ENCODE measurements around the gene FLVCR2. TPM values are rescaled to one million over a fixed set of nuclear protein-coding genes. Genes with fewer than 3 reads are reported as not detected.

The FLVCR2 gene
- total RNA-seq, 4 donors from 2014 or later: 5.1 to 65.5 (median 14.5) TPM

DNA sequence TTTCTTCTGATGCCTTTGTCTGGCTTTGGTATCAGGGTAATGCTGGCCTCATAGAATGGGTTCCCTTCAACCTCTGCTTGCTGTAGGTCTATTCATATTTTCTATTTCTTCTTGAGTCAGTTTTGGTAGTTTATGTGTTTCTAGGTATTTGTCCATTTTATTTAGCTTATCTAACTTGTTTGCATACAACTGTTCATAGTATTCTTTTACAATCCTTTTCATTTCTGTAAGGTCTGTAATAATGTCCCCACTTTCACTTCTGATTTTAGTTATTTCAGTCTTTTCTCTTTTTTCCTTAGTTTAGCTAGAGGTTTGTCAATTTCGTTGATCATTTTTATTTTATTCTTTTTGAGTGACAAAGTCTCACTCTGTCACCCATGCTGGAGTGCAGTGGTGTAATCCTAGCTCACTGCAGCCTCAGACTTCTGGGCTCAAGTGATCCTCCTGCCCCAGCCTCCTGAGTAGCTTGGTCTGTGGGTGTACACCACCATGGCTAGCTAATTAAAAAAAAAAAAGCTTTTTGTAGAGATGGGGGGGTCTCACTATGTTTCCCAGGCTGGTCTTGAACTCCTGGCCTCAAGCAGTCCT, 94.3 kb downstream of the FLVCR2 start:
- no peak overlapping the region for H3K4me3 ChIP-seq
- H3K27me3 ChIP-seq: no peaks in the 10 kb centered on the region
- TF ChIP-seq, protein P1, sequence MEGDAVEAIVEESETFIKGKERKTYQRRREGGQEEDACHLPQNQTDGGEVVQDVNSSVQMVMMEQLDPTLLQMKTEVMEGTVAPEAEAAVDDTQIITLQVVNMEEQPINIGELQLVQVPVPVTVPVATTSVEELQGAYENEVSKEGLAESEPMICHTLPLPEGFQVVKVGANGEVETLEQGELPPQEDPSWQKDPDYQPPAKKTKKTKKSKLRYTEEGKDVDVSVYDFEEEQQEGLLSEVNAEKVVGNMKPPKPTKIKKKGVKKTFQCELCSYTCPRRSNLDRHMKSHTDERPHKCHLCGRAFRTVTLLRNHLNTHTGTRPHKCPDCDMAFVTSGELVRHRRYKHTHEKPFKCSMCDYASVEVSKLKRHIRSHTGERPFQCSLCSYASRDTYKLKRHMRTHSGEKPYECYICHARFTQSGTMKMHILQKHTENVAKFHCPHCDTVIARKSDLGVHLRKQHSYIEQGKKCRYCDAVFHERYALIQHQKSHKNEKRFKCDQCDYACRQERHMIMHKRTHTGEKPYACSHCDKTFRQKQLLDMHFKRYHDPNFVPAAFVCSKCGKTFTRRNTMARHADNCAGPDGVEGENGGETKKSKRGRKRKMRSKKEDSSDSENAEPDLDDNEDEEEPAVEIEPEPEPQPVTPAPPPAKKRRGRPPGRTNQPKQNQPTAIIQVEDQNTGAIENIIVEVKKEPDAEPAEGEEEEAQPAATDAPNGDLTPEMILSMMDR (IDR thresholded peaks at IDR 0.05 in 4 of 5, conservative IDR thresholded peaks at IDR 0.05 in 1 of 5): no peak
- no peak for TF ChIP-seq POLR2A (IDR thresholded peaks at IDR 0.05)
- H3K4me1 ChIP-seq: no peaks in the 10 kb centered on the region
- peaks cover 5 to 17% of the 10 kb centered on the region in 2 donors for H3K36me3 ChIP-seq
- in situ Hi-C loops (cut with MboI; ENCODE audit: low sequenced_read_pairs in 4 of 4) (no loop called here), intact Hi-C loops (cut with DNase I; ENCODE audit: low total_unique reads) (no loop called here)
- no peak overlapping the region for H3K27ac ChIP-seq
- no peaks in the 10 kb centered on the region for H3K9me3 ChIP-seq
- ATAC-seq (no peak), DNase-seq (no peak)

DNA sequence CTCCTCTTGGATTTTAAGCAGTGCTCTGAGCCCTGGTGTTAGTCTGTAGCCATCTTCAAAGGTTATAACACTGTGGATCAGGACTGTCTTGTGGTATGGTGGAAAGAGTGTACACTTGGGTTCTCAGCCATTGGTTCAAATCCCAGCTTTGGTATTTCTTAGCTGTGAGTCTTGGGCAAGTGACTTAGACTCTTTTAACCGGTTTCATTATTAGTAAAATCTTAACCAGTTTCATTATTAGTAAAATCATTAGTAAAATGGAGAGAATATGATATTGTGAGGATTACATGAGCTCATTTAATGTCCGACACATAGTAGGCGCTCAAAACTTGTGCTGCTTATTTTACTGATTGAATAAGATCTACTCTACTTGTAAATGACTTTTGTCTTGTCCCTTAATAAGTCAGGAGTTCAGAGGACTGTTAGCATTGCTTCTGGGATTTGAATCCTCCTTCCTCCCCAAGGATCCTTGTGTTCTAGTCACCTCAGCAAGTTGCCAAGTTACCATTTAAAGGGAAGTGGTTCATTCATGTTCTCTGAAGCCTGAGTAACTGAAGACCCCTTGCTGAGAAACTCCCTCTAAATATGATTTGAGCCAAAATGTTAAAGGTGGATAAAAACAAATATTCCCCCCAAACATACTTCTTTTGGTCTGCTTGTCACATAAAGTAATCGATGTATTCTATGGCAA, 95.1 kb downstream of the FLVCR2 start:
- H3K27me3 ChIP-seq: no peaks in the 10 kb centered on the region
- H3K4me3 ChIP-seq: no peak overlapping the region
- no peak overlapping the region for H3K27ac ChIP-seq
- TF ChIP-seq, protein P1 (IDR thresholded peaks at IDR 0.05 in 4 of 5, conservative IDR thresholded peaks at IDR 0.05 in 1 of 5): no peak
- no peak for TF ChIP-seq POLR2A (IDR thresholded peaks at IDR 0.05)
- in situ Hi-C loops (cut with MboI; ENCODE audit: low sequenced_read_pairs in 4 of 4) (no loop called here), intact Hi-C loops (cut with DNase I; ENCODE audit: low total_unique reads) (no loop called here)
- DNase-seq (no peak), ATAC-seq (no peak)
- no peaks in the 10 kb centered on the region for H3K4me1 ChIP-seq
- H3K9me3 ChIP-seq: no peaks in the 10 kb centered on the region
- H3K36me3 ChIP-seq: peaks cover 5 to 17% of the 10 kb centered on the region in 2 donors

DNA sequence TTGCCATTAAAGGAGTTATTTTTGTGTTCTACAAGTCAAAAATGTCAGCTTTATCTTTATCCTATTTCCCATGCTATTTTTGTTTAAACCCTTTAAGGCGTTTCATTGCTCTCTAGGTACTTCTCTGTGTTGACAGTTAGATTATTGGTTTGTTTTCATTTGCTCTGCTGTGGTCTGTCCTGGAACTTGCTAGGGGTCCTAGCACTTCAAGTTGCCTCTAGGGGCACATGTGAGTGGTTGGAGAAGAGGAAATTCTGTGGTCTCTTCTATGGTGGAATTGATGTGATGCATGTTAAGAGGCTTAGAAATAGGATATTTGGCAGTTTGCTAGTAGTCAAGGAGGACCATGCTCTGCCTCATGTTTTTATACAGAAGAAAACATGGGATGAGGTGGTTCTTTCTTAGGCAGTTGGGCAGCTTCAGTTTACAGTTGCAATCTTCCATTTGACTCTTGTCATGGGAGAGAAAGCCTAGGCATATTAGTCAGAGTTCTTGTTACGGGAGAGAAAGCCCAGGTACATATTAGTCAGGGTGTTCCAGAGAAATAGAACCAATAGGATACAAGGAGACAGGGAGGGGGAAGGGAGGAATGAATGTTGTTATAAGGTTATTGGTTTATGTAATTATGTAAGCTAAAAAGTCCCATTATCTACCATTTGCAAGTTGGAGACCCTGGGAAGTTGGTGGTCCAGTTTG, 97.0 kb downstream of the FLVCR2 start:
- ATAC-seq (no peak), DNase-seq (no peak)
- intact Hi-C loops (cut with DNase I; ENCODE audit: low total_unique reads) (no loop called here), in situ Hi-C loops (cut with MboI; ENCODE audit: low sequenced_read_pairs in 4 of 4) (no loop called here)
- Histone ChIP-seq H3K36me3 (peaks cover 0 to 2% of the 10 kb centered on the region in 2 donors), H3K9me3 (no peaks in the 10 kb centered on the region), H3K4me3 (no peak overlapping the region), H3K27me3 (no peaks in the 10 kb centered on the region), H3K27ac (no peak overlapping the region), H3K4me1 (peaks cover 0 to 3% of the 10 kb centered on the region in 2 donors)
- TF ChIP-seq, protein P1 (IDR thresholded peaks at IDR 0.05 in 4 of 5, conservative IDR thresholded peaks at IDR 0.05 in 1 of 5): no peak
- TF ChIP-seq POLR2A (IDR thresholded peaks at IDR 0.05): no peak

DNA sequence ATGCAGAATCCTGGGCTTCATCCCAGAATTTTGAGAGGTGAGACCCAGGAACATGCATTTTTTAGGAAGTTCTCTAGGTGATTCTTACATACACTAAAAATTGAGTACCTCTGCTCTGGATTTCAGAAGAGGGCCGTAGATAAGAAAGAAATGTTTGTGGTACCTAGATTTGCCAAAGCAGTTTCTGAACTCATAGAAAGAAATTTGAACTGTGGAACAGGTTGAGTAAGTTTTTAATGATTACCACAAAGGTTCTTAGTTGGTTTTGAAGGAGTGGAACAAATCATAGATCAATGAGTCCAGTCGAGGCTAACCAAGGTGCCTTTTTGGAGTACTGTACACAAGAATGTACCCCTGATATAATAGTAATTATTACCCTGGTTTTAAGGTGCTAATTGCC, 107.5 kb downstream of the FLVCR2 start:
- H3K27me3 ChIP-seq: no peaks in the 10 kb centered on the region
- H3K4me1 ChIP-seq: no peaks in the 10 kb centered on the region
- no peak for ATAC-seq
- no peak overlapping the region for H3K27ac ChIP-seq
- H3K9me3 ChIP-seq: no peaks in the 10 kb centered on the region
- TF ChIP-seq POLR2A (IDR thresholded peaks at IDR 0.05): no peak
- TF ChIP-seq, protein P1 (IDR thresholded peaks at IDR 0.05 in 4 of 5, conservative IDR thresholded peaks at IDR 0.05 in 1 of 5): no peak
- no peak overlapping the region for H3K4me3 ChIP-seq
- DNase-seq: no peak
- H3K36me3 ChIP-seq: peaks cover 2 to 16% of the 10 kb centered on the region in 2 donors
- in situ Hi-C loops (cut with MboI; ENCODE audit: low sequenced_read_pairs in 4 of 4): no loop called here
- intact Hi-C loops (cut with DNase I; ENCODE audit: low total_unique reads): no loop called here

Data from gastrocnemius medialis (tissue), 4 donors.